ENCODE data around the gene ATP13A4. TPM values are rescaled to one million over a fixed set of nuclear protein-coding genes. Genes with fewer than 3 reads are reported as not detected.

ATP13A4 gene
- total RNA-seq, 4 donors from 2014 or later, result 0.21 to 6.3 (median 1.6) TPM

GRCh38 chr3:193586526-193586925 lies 31.8 kb upstream of the ATP13A4 start:
- no peak for DNase-seq (ENCODE audit: low spot score in 2 of 2)
- Histone ChIP-seq H3K27ac (no peak overlapping the region), H3K4me3 (no peak overlapping the region), H3K36me3 (no peaks in the 10 kb centered on the region), H3K4me1 (no peaks in the 10 kb centered on the region), H3K9me3 (no peaks in the 10 kb centered on the region), H3K27me3 (no peaks in the 10 kb centered on the region)
- no peak for TF ChIP-seq POLR2A (IDR thresholded peaks at IDR 0.05)
- TF ChIP-seq CTCF (IDR thresholded peaks at IDR 0.05), result no peak
- TF ChIP-seq EP300 (IDR thresholded peaks at IDR 0.05), result no peak

- no peaks in the 10 kb centered on the region for H3K9me3 ChIP-seq
- no peak overlapping the region for H3K4me3 ChIP-seq
- 82 to 89% methylated on average over 9 of the region's 9 CpGs for WGBS, 2 donors
- H3K4me1 ChIP-seq, result no peaks in the 10 kb centered on the region
- H3K27ac ChIP-seq, result no peak overlapping the region
- DNase-seq (ENCODE audit: low spot score in 2 of 2), result no peak
- TF ChIP-seq POLR2A (IDR thresholded peaks at IDR 0.05) (no peak), CTCF (IDR thresholded peaks at IDR 0.05) (no peak), EP300 (IDR thresholded peaks at IDR 0.05) (no peak)
- no peaks in the 10 kb centered on the region for H3K27me3 ChIP-seq
- no peaks in the 10 kb centered on the region for H3K36me3 ChIP-seq
Measured at GRCh38 chr3:193585530-193585929, 30.8 kb upstream of the ATP13A4 start.

- TF ChIP-seq CTCF (IDR thresholded peaks at IDR 0.05) (no peak), EP300 (IDR thresholded peaks at IDR 0.05) (no peak), POLR2A (IDR thresholded peaks at IDR 0.05) (no peak)
- H3K36me3 ChIP-seq, result no peaks in the 10 kb centered on the region
- 54 to 59% methylated on average over 2 of the region's 2 CpGs for WGBS, 2 donors
- no peak overlapping the region for H3K27ac ChIP-seq
- no peaks in the 10 kb centered on the region for H3K27me3 ChIP-seq
- H3K9me3 ChIP-seq, result no peaks in the 10 kb centered on the region
- DNase-seq (ENCODE audit: low spot score in 2 of 2), result no peak
- H3K4me1 ChIP-seq, result no peaks in the 10 kb centered on the region
- no peak overlapping the region for H3K4me3 ChIP-seq
Measured at GRCh38 chr3:193574488-193575070, 19.9 kb upstream of the ATP13A4 start.

GRCh38 chr3:193573403-193574191 lies 18.9 kb upstream of the ATP13A4 start:
- no peak for DNase-seq (ENCODE audit: low spot score in 2 of 2)
- H3K36me3 ChIP-seq, result no peaks in the 10 kb centered on the region

More at GRCh38 chr3:193573403-193574191, 18.9 kb upstream of the ATP13A4 start:
- Histone ChIP-seq H3K27me3 (no peaks in the 10 kb centered on the region), H3K9me3 (no peaks in the 10 kb centered on the region), H3K4me3 (no peak overlapping the region), H3K4me1 (no peaks in the 10 kb centered on the region), H3K27ac (no peak overlapping the region)
- TF ChIP-seq EP300 (IDR thresholded peaks at IDR 0.05) (no peak), CTCF (IDR thresholded peaks at IDR 0.05) (no peak), POLR2A (IDR thresholded peaks at IDR 0.05) (no peak)
- 54 to 76% methylated on average over 4 of the region's 4 CpGs for WGBS, 2 donors
